HG02588 (cell line): ENCODE data around the gene DPEP2.
"Not testable (repeated sequence)": the region's sequence is repeated elsewhere in the genome, so short reads cannot be mapped to it uniquely, and the experiment has no call there.

Source experiments
- ATAC-seq: cut with Tn5 transposase; IDR thresholded peaks from one replicate; pipeline ENCODE4 v1.9.1; 2021; ENCODE audit warnings: mild to moderate bottlenecking, moderate library complexity; ENCODE audit not compliant: unreplicated experiment

The DPEP2 gene

GRCh38 chr16:67939507-67940445 lies 59.5 kb downstream of the DPEP2 start:
- ATAC-seq: no peak

- ATAC-seq: not testable (repeated sequence)
Measured at GRCh38 chr16:67937713-67938112, 61.6 kb downstream of the DPEP2 start.
